HG02870 (cell line): Measurements from ENCODE around the gene RTL5.

Experiments used
- ATAC-seq: cut with Tn5 transposase; IDR thresholded peaks from one replicate; pipeline ENCODE4 v1.9.1; 2021; ENCODE audit warnings: mild to moderate bottlenecking, moderate library complexity; ENCODE audit not compliant: unreplicated experiment

The RTL5 gene

GRCh38 chrX:72130156-72130761 is 1.5 kb downstream of the RTL5 start:
- no peak for ATAC-seq

- no peak for ATAC-seq
These were observed 2.1 kb downstream of the RTL5 start for GRCh38 chrX:72129661-72130060.

GRCh38 chrX:72128881-72129280 is 2.8 kb downstream of the RTL5 start:
- no peak for ATAC-seq

- ATAC-seq = no peak
These were observed 3.4 kb downstream of the RTL5 start for GRCh38 chrX:72128183-72128834.

- no peak for ATAC-seq
These were observed 4.4 kb downstream of the RTL5 start for GRCh38 chrX:72127332-72127731.

- peak; percentile 60 for ATAC-seq
These were observed 5.1 kb downstream of the RTL5 start for GRCh38 chrX:72126539-72127140.

- ATAC-seq = no peak
These were observed 5.7 kb downstream of the RTL5 start for GRCh38 chrX:72126048-72126415.

- ATAC-seq = no peak
These were observed 6.2 kb downstream of the RTL5 start for GRCh38 chrX:72125331-72126047.

GRCh38 chrX:72124540-72125201 is 7.0 kb downstream of the RTL5 start:
- ATAC-seq = no peak

- no peak for ATAC-seq
These were observed 8.1 kb downstream of the RTL5 start for GRCh38 chrX:72123471-72124185.

GRCh38 chrX:72122621-72123337 is 8.9 kb downstream of the RTL5 start:
- ATAC-seq = no peak

- peak; percentile 39 for ATAC-seq
These were observed 10.3 kb downstream of the RTL5 start for GRCh38 chrX:72121383-72121782.

GRCh38 chrX:72120837-72121236 is 10.9 kb downstream of the RTL5 start:
- no peak for ATAC-seq

GRCh38 chrX:72117636-72118210 is 14.0 kb downstream of the RTL5 start:
- no peak for ATAC-seq

GRCh38 chrX:72115380-72115779 is 16.3 kb downstream of the RTL5 start:
- no peak for ATAC-seq

- no peak for ATAC-seq
These were observed 16.9 kb downstream of the RTL5 start for GRCh38 chrX:72114807-72115206.

GRCh38 chrX:72114306-72114705 is 17.4 kb downstream of the RTL5 start:
- no peak for ATAC-seq

GRCh38 chrX:72113461-72113860 is 18.3 kb downstream of the RTL5 start:
- no peak for ATAC-seq

- no peak for ATAC-seq
These were observed 20.6 kb downstream of the RTL5 start for GRCh38 chrX:72110876-72111708.
